ENCODE results near the gene MSANTD3.

DNA sequence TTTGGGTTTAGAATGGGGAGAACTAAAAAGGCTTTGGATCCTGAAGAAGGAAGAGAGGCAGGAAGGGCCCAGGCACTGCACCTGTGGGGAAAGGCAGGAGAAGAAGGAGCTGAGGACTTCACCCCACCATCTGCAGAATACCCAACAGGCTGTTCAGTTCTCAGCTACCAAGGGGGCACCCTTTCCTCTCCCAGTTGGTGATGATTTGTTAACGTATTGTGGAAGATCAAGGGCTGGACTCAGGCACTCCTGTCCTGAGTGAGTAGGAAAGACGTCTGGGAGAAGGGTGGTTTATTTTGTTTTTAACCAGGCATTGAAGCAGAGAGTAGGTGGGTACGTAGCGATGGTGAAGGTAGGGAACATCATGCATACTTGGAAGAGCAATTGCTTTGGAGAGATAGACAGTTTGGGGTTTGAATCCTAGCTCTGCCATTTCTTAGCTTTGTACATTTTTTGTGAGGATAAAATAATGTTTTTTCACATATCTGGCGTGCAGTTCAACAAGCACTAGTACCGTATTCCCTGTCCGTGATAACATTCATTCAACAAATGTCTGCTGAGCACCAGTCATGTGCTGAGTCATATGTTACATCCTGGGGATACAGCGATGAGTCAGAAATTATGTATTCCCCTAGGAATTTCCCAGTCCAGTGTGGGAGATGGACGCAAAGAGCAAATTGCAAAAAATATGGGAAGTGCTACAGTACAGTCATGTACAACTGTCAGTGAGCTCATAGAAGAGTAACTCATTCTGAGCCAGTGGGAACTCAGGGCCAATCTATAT is 2.1 kb downstream of the MSANTD3 start:
- TF ChIP-seq, protein P1, sequence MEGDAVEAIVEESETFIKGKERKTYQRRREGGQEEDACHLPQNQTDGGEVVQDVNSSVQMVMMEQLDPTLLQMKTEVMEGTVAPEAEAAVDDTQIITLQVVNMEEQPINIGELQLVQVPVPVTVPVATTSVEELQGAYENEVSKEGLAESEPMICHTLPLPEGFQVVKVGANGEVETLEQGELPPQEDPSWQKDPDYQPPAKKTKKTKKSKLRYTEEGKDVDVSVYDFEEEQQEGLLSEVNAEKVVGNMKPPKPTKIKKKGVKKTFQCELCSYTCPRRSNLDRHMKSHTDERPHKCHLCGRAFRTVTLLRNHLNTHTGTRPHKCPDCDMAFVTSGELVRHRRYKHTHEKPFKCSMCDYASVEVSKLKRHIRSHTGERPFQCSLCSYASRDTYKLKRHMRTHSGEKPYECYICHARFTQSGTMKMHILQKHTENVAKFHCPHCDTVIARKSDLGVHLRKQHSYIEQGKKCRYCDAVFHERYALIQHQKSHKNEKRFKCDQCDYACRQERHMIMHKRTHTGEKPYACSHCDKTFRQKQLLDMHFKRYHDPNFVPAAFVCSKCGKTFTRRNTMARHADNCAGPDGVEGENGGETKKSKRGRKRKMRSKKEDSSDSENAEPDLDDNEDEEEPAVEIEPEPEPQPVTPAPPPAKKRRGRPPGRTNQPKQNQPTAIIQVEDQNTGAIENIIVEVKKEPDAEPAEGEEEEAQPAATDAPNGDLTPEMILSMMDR (IDR thresholded peaks at IDR 0.05): no peak
- TF ChIP-seq EP300 (IDR thresholded peaks at IDR 0.05) (no peak), POLR2A (IDR thresholded peaks at IDR 0.05) (no peak)

Measured in ovary (tissue), 3 donors.